SK-MEL-5 (cell line): ENCODE measurements around the gene KIAA0319L. TPM values are rescaled to one million over a fixed set of nuclear protein-coding genes. Genes with fewer than 3 reads are reported as not detected.

Source experiments
- DNase-seq: peaks from one replicate; pipeline ENCODE4 v3.0.0-alpha.2; 2016; ENCODE audit warnings: low read depth, low spot score
- in situ Hi-C: cut with HindIII; loops from 2 replicates; pipeline ENCODE4 v1.10.0; 2016; ENCODE audit warnings: low sequenced_read_pairs, high pct_unique_total_duplicates, low pct_unique_long_range_greater_than_20kb
- total RNA-seq: library from RNA; depleted of rRNA; stranded (reverse); fragments of >200 nt; shearing (Covaris generic); gene quantifications from 2 replicates; pipeline ENCODE4 v1.2.3, GENCODE V29; 2014; rRNA removed

KIAA0319L gene
- total RNA-seq, 1 experiment from 2014 or later, result 43.8 TPM

GRCh38 chr1:35390600-35391494 is 166.4 kb downstream of the KIAA0319L start:
- in situ Hi-C loops, result no loop called here
- DNase-seq, result no peak

GRCh38 chr1:35386959-35387358 is 170.2 kb downstream of the KIAA0319L start:
- DNase-seq, result no peak
- in situ Hi-C loops, result no loop called here

DNA sequence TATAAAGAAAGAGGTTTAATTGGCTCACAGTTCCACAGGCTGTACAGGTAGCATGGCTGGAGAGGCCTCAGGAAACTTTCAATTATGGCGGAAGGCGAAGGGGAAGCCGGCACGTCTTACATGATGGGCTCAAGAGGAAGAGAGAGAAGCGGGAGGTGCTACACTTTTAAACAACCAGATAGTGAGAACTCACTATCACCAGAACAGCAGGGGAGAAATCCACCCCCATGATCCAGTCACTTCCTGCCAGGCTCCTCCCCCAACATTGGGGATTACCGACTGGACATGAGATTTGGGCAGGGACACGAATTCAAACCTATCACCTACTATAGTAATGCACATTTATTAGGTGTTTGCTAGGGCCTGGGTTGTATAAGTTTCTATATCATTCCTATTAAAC is 170.9 kb downstream of the KIAA0319L start:
- DNase-seq, result no peak
- in situ Hi-C loops, result no loop called here

Other genes starting within 250 kb of the KIAA0319L start
- gene NCDN, start 396 bp upstream of the KIAA0319L start, total RNA-seq, result 13.4 and 16.2 TPM in 2 replicates
- 1.3 TPM in 2 replicates for gene TFAP2E, start 15.9 kb upstream of the KIAA0319L start, total RNA-seq
- 28.3 and 33.7 TPM in 2 replicates for gene PSMB2, start 84.1 kb upstream of the KIAA0319L start, total RNA-seq
- 20.9 and 21.4 TPM in 2 replicates for gene C1orf216, start 161.5 kb upstream of the KIAA0319L start, total RNA-seq
- gene CLSPN, start 212.6 kb upstream of the KIAA0319L start, total RNA-seq, result 12.5 and 14.3 TPM in 2 replicates